ENCODE data around the gene AK5. TPM values are rescaled to one million over a fixed set of nuclear protein-coding genes. Genes with fewer than 3 reads are reported as not detected.
A peak's percentile ranks its signal among the peaks of the same experiment; 100 is the strongest.

AK5 gene
- total RNA-seq, 2 donors from 2014 or later: 0.46 to 2.8 TPM

GRCh38 chr1:77532641-77533040 is 250.8 kb downstream of the AK5 start:
- Histone ChIP-seq H3K4me3 (ENCODE audit: low read length) (no peak overlapping the region), H3K27me3 (ENCODE audit: control insufficient read depth, insufficient read depth, low read length, poor library complexity, severe bottlenecking) (no peaks in the 10 kb centered on the region), H3K27ac (ENCODE audit: low read depth, low read length) (no peak overlapping the region), H3K9me3 (ENCODE audit: control insufficient read depth, low read length) (no peaks in the 10 kb centered on the region), H3K9ac (ENCODE audit: extremely low read depth, low read length, poor library complexity, severe bottlenecking) (no peak overlapping the region), H3K36me3 (ENCODE audit: control insufficient read depth, insufficient read depth, low read length) (no peaks in the 10 kb centered on the region), H3K4me1 (ENCODE audit: control insufficient read depth, insufficient read depth, low read length) (no peaks in the 10 kb centered on the region)
- peaks cover 13% of the 10 kb centered on the region for H3K9me3 Mint-ChIP-seq
- H3K27me3 Mint-ChIP-seq (ENCODE audit: insufficient read depth): no peaks in the 10 kb centered on the region
- H3K36me3 Mint-ChIP-seq (ENCODE audit: low read depth): no peaks in the 10 kb centered on the region
- no peaks in the 10 kb centered on the region for H3K4me1 Mint-ChIP-seq
- WGBS, 2 experiments (ENCODE audit: insufficient coverage in 1 of 2, insufficient read length in 1 of 2): 91 to 97% methylated on average over 4 of the region's 4 CpGs
- no peak for TF ChIP-seq CTCF (conservative IDR thresholded peaks at IDR 0.05)
- H3K4me3 Mint-ChIP-seq: no peak overlapping the region
- no peak for DNase-seq
- H3K27ac Mint-ChIP-seq: no peak overlapping the region

GRCh38 chr1:77533660-77534305 is 252.0 kb downstream of the AK5 start:
- 34 to 46% methylated on average over 6 to 11 of the region's 11 CpGs for WGBS, 2 experiments (ENCODE audit: insufficient coverage in 1 of 2, insufficient read length in 1 of 2)
- no peak overlapping the region for H3K27ac Mint-ChIP-seq
- no peaks in the 10 kb centered on the region for H3K4me1 Mint-ChIP-seq

GRCh38 chr1:77534456-77534855 is 252.6 kb downstream of the AK5 start:
- no peaks in the 10 kb centered on the region for H3K36me3 Mint-ChIP-seq (ENCODE audit: low read depth)
- 91 to 100% methylated on average over 2 to 5 of the region's 5 CpGs for WGBS, 2 experiments (ENCODE audit: insufficient coverage in 1 of 2, insufficient read length in 1 of 2)
- Histone ChIP-seq H3K4me3 (ENCODE audit: low read length) (no peak overlapping the region), H3K27ac (ENCODE audit: low read depth, low read length) (no peak overlapping the region), H3K4me1 (ENCODE audit: control insufficient read depth, insufficient read depth, low read length) (peaks cover 2% of the 10 kb centered on the region), H3K36me3 (ENCODE audit: control insufficient read depth, insufficient read depth, low read length) (no peaks in the 10 kb centered on the region), H3K9me3 (ENCODE audit: control insufficient read depth, low read length) (no peaks in the 10 kb centered on the region), H3K27me3 (ENCODE audit: control insufficient read depth, insufficient read depth, low read length, poor library complexity, severe bottlenecking) (no peaks in the 10 kb centered on the region), H3K9ac (ENCODE audit: extremely low read depth, low read length, poor library complexity, severe bottlenecking) (no peak overlapping the region)
- DNase-seq: no peak
- no peak for TF ChIP-seq CTCF (conservative IDR thresholded peaks at IDR 0.05)
- no peak overlapping the region for H3K27ac Mint-ChIP-seq
- H3K4me1 Mint-ChIP-seq: peaks cover 3% of the 10 kb centered on the region
- no peaks in the 10 kb centered on the region for H3K27me3 Mint-ChIP-seq (ENCODE audit: insufficient read depth)
- H3K9me3 Mint-ChIP-seq: peaks cover 13% of the 10 kb centered on the region
- no peak overlapping the region for H3K4me3 Mint-ChIP-seq

More at GRCh38 chr1:77533660-77534305, 252.0 kb downstream of the AK5 start:
- Mint-ChIP-seq H3K27me3 (ENCODE audit: insufficient read depth) (no peaks in the 10 kb centered on the region), H3K9me3 (peaks cover 13% of the 10 kb centered on the region), H3K36me3 (ENCODE audit: low read depth) (no peaks in the 10 kb centered on the region), H3K4me3 (no peak overlapping the region)
- no peak overlapping the region for H3K4me3 ChIP-seq (ENCODE audit: low read length)
- no peaks in the 10 kb centered on the region for H3K36me3 ChIP-seq (ENCODE audit: control insufficient read depth, insufficient read depth, low read length)
- H3K9me3 ChIP-seq (ENCODE audit: control insufficient read depth, low read length): no peaks in the 10 kb centered on the region
- TF ChIP-seq CTCF (conservative IDR thresholded peaks at IDR 0.05): peak; percentile 89
- H3K4me1 ChIP-seq (ENCODE audit: control insufficient read depth, insufficient read depth, low read length): no peaks in the 10 kb centered on the region
- H3K27ac ChIP-seq (ENCODE audit: low read depth, low read length): no peak overlapping the region
- DNase-seq: peak; percentile 89
- H3K27me3 ChIP-seq (ENCODE audit: control insufficient read depth, insufficient read depth, low read length, poor library complexity, severe bottlenecking): no peaks in the 10 kb centered on the region
- H3K9ac ChIP-seq (ENCODE audit: extremely low read depth, low read length, poor library complexity, severe bottlenecking): no peak overlapping the region

All from endodermal cell (in vitro differentiated cells).